Measurements from ENCODE around the gene POMP.

The POMP gene

GRCh38 chr13:28622286-28622685 is 36.6 kb upstream of the POMP start:
- Histone ChIP-seq H3K27ac (ENCODE audit: low read length) (no peak overlapping the region), H3K9me3 (ENCODE audit: control insufficient read depth, insufficient read depth, low read length) (no peaks in the 10 kb centered on the region), H3K36me3 (ENCODE audit: control insufficient read depth, insufficient read depth, low read length) (no peaks in the 10 kb centered on the region), H3K4me3 (ENCODE audit: low read length) (no peak overlapping the region), H3K27me3 (ENCODE audit: control insufficient read depth, insufficient read depth, low read length) (no peaks in the 10 kb centered on the region), H3K4me1 (ENCODE audit: control insufficient read depth, insufficient read depth, low read length) (no peaks in the 10 kb centered on the region)
- no peak for DNase-seq (ENCODE audit: low read depth, low spot score)
- WGBS (ENCODE audit: insufficient coverage, insufficient read length): no CpG with 5 or more reads among the region's 8 CpGs

- DNase-seq (ENCODE audit: low read depth, low spot score): no peak
- no peak overlapping the region for H3K4me3 ChIP-seq (ENCODE audit: low read length)
These were observed 34.9 kb upstream of the POMP start for GRCh38 chr13:28623782-28624706.

DNA sequence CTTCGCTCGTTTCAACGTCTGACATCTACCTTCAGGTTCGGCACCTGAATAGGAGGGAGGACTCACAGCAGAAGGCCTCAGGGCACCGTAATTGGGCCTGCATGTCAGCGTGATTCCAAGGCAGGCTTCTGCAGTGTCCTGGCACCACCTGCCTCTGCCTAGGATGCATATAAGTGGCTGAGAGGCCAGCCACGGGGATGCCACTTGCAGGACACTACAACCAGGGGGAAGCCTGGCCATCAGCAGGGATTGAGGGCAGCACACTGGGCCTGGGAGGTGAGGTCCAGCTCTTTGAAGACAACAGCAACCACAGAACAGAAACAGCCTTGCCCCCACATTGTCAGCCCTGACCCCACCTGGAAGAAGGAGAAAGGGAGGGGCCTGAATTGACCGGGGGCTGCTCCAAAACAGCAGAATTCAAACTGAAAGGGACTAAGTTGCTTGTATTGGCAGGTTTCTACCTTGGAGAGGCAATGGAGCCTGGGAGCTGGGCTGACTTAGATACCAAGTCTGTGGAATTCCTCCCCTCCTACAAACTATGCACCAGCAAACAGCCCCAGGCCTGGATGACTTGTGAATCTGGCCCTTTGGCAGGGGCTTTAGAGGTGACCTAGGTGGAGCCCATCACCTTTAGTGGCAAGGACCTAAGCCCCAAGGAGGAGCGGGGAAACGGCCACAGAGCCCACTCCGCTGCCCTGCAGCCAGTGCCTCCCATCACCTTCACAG is 34.1 kb upstream of the POMP start:
- H3K27ac ChIP-seq (ENCODE audit: low read length): no peak overlapping the region
- no CpG with 5 or more reads among the region's 11 CpGs for WGBS (ENCODE audit: insufficient coverage, insufficient read length)
- no peaks in the 10 kb centered on the region for H3K27me3 ChIP-seq (ENCODE audit: control insufficient read depth, insufficient read depth, low read length)

More at GRCh38 chr13:28623782-28624706, 34.9 kb upstream of the POMP start:
- WGBS (ENCODE audit: insufficient coverage, insufficient read length): no CpG with 5 or more reads among the region's 15 CpGs
- H3K36me3 ChIP-seq (ENCODE audit: control insufficient read depth, insufficient read depth, low read length): no peaks in the 10 kb centered on the region
- no peak overlapping the region for H3K27ac ChIP-seq (ENCODE audit: low read length)
- H3K9me3 ChIP-seq (ENCODE audit: control insufficient read depth, insufficient read depth, low read length): no peaks in the 10 kb centered on the region
- H3K27me3 ChIP-seq (ENCODE audit: control insufficient read depth, insufficient read depth, low read length): no peaks in the 10 kb centered on the region
- no peaks in the 10 kb centered on the region for H3K4me1 ChIP-seq (ENCODE audit: control insufficient read depth, insufficient read depth, low read length)

GRCh38 chr13:28626266-28626665 is 32.7 kb upstream of the POMP start:
- Histone ChIP-seq H3K27me3 (ENCODE audit: control insufficient read depth, insufficient read depth, low read length) (no peaks in the 10 kb centered on the region), H3K36me3 (ENCODE audit: control insufficient read depth, insufficient read depth, low read length) (no peaks in the 10 kb centered on the region), H3K27ac (ENCODE audit: low read length) (no peak overlapping the region), H3K4me1 (ENCODE audit: control insufficient read depth, insufficient read depth, low read length) (no peaks in the 10 kb centered on the region), H3K4me3 (ENCODE audit: low read length) (no peak overlapping the region), H3K9me3 (ENCODE audit: control insufficient read depth, insufficient read depth, low read length) (no peaks in the 10 kb centered on the region)
- DNase-seq (ENCODE audit: low read depth, low spot score): no peak
- no CpG with 5 or more reads among the region's 5 CpGs for WGBS (ENCODE audit: insufficient coverage, insufficient read length)

More for the DNA sequence above, 34.1 kb upstream of the POMP start:
- no peaks in the 10 kb centered on the region for H3K4me1 ChIP-seq (ENCODE audit: control insufficient read depth, insufficient read depth, low read length)
- H3K9me3 ChIP-seq (ENCODE audit: control insufficient read depth, insufficient read depth, low read length): no peaks in the 10 kb centered on the region
- H3K4me3 ChIP-seq (ENCODE audit: low read length): no peak overlapping the region
- H3K36me3 ChIP-seq (ENCODE audit: control insufficient read depth, insufficient read depth, low read length): no peaks in the 10 kb centered on the region
- no peak for DNase-seq (ENCODE audit: low read depth, low spot score)

- WGBS (ENCODE audit: insufficient coverage, insufficient read length): 100% methylated on average over 2 of the region's 4 CpGs
- no peak overlapping the region for H3K27ac ChIP-seq (ENCODE audit: low read length)
- no peak for DNase-seq (ENCODE audit: low read depth, low spot score)
- no peaks in the 10 kb centered on the region for H3K27me3 ChIP-seq (ENCODE audit: control insufficient read depth, insufficient read depth, low read length)
- H3K36me3 ChIP-seq (ENCODE audit: control insufficient read depth, insufficient read depth, low read length): no peaks in the 10 kb centered on the region
- H3K4me1 ChIP-seq (ENCODE audit: control insufficient read depth, insufficient read depth, low read length): no peaks in the 10 kb centered on the region
- no peaks in the 10 kb centered on the region for H3K9me3 ChIP-seq (ENCODE audit: control insufficient read depth, insufficient read depth, low read length)
- H3K4me3 ChIP-seq (ENCODE audit: low read length): no peak overlapping the region
These were observed 30.7 kb upstream of the POMP start for GRCh38 chr13:28628241-28628640.

DNA sequence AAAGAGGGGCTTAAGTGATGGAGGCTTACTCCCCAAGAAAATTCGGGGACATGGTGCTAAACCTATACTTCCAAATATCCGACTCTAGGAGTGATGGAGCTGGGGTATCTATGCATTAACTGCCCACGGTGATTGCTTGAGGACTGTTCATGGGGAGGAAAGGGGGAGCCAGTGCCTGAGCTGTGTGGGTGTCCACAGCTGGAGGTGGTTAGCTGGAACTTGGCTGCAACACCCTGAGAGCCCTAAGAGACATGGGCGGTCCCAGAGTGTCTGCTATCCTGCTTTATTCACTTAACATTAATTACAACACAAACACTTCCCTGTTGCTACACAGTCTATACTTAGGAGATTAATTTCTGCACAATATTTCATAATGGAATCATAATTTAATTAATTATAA is 28.1 kb upstream of the POMP start:
- no CpG with 5 or more reads among the region's 4 CpGs for WGBS (ENCODE audit: insufficient coverage, insufficient read length)
- H3K27ac ChIP-seq (ENCODE audit: low read length): no peak overlapping the region
- H3K9me3 ChIP-seq (ENCODE audit: control insufficient read depth, insufficient read depth, low read length): no peaks in the 10 kb centered on the region
- no peaks in the 10 kb centered on the region for H3K4me1 ChIP-seq (ENCODE audit: control insufficient read depth, insufficient read depth, low read length)
- no peak overlapping the region for H3K4me3 ChIP-seq (ENCODE audit: low read length)
- H3K27me3 ChIP-seq (ENCODE audit: control insufficient read depth, insufficient read depth, low read length): no peaks in the 10 kb centered on the region
- no peak for DNase-seq (ENCODE audit: low read depth, low spot score)
- no peaks in the 10 kb centered on the region for H3K36me3 ChIP-seq (ENCODE audit: control insufficient read depth, insufficient read depth, low read length)

- H3K27me3 ChIP-seq (ENCODE audit: control insufficient read depth, insufficient read depth, low read length): no peaks in the 10 kb centered on the region
- no peaks in the 10 kb centered on the region for H3K36me3 ChIP-seq (ENCODE audit: control insufficient read depth, insufficient read depth, low read length)
- WGBS (ENCODE audit: insufficient coverage, insufficient read length): no CpG with 5 or more reads among the region's 1 CpG
- no peak overlapping the region for H3K27ac ChIP-seq (ENCODE audit: low read length)
- no peak overlapping the region for H3K4me3 ChIP-seq (ENCODE audit: low read length)
- no peaks in the 10 kb centered on the region for H3K9me3 ChIP-seq (ENCODE audit: control insufficient read depth, insufficient read depth, low read length)
- DNase-seq (ENCODE audit: low read depth, low spot score): no peak
- no peaks in the 10 kb centered on the region for H3K4me1 ChIP-seq (ENCODE audit: control insufficient read depth, insufficient read depth, low read length)
These were observed 27.1 kb upstream of the POMP start for GRCh38 chr13:28631801-28632200.

- H3K4me1 ChIP-seq (ENCODE audit: control insufficient read depth, insufficient read depth, low read length): no peaks in the 10 kb centered on the region
- no peaks in the 10 kb centered on the region for H3K9me3 ChIP-seq (ENCODE audit: control insufficient read depth, insufficient read depth, low read length)
- no peaks in the 10 kb centered on the region for H3K27me3 ChIP-seq (ENCODE audit: control insufficient read depth, insufficient read depth, low read length)
- no CpG with 5 or more reads among the region's 1 CpG for WGBS (ENCODE audit: insufficient coverage, insufficient read length)
- no peak overlapping the region for H3K4me3 ChIP-seq (ENCODE audit: low read length)
- no peak overlapping the region for H3K27ac ChIP-seq (ENCODE audit: low read length)
- no peak for DNase-seq (ENCODE audit: low read depth, low spot score)
- H3K36me3 ChIP-seq (ENCODE audit: control insufficient read depth, insufficient read depth, low read length): no peaks in the 10 kb centered on the region
These were observed 22.9 kb upstream of the POMP start for GRCh38 chr13:28636069-28636468.

- Histone ChIP-seq H3K4me1 (ENCODE audit: control insufficient read depth, insufficient read depth, low read length) (no peaks in the 10 kb centered on the region), H3K36me3 (ENCODE audit: control insufficient read depth, insufficient read depth, low read length) (no peaks in the 10 kb centered on the region), H3K27ac (ENCODE audit: low read length) (no peak overlapping the region), H3K27me3 (ENCODE audit: control insufficient read depth, insufficient read depth, low read length) (no peaks in the 10 kb centered on the region), H3K4me3 (ENCODE audit: low read length) (no peak overlapping the region), H3K9me3 (ENCODE audit: control insufficient read depth, insufficient read depth, low read length) (no peaks in the 10 kb centered on the region)
- peak; percentile 68 for DNase-seq (ENCODE audit: low read depth, low spot score)
- WGBS (ENCODE audit: insufficient coverage, insufficient read length): no CpG with 5 or more reads among the region's 10 CpGs
These were observed 22.1 kb upstream of the POMP start for GRCh38 chr13:28636677-28637317.

- no peak for DNase-seq (ENCODE audit: low read depth, low spot score)
- WGBS (ENCODE audit: insufficient coverage, insufficient read length): no CpG with 5 or more reads among the region's 3 CpGs
These were observed 21.1 kb upstream of the POMP start for GRCh38 chr13:28637714-28638355.

More at GRCh38 chr13:28637714-28638355, 21.1 kb upstream of the POMP start:
- H3K27ac ChIP-seq (ENCODE audit: low read length): no peak overlapping the region
- no peaks in the 10 kb centered on the region for H3K36me3 ChIP-seq (ENCODE audit: control insufficient read depth, insufficient read depth, low read length)
- H3K4me3 ChIP-seq (ENCODE audit: low read length): no peak overlapping the region
- no peaks in the 10 kb centered on the region for H3K4me1 ChIP-seq (ENCODE audit: control insufficient read depth, insufficient read depth, low read length)
- H3K9me3 ChIP-seq (ENCODE audit: control insufficient read depth, insufficient read depth, low read length): no peaks in the 10 kb centered on the region
- no peaks in the 10 kb centered on the region for H3K27me3 ChIP-seq (ENCODE audit: control insufficient read depth, insufficient read depth, low read length)

Data from iPS DF 6.9 (cell line).